ENCODE measurements around the gene SEPTIN12.

DNA sequence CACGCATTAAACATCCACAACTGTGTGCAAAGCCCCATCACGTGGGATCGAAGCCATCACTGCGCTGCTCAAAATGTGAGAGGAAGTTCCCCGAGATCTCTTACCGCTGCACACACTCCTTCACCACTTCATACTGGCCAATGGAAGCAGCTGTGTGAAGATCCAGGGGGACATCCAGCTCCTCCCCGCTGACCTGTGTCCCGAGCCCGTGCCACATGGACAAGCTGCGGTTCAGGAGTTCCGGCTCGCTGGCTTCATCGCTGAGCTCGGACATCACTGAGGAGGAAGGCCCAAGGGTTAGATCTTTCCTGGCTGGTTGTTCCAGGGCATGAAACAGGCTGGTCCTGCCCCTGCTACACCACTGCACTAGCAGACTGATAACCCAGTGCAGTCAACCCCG is 58.3 kb downstream of the SEPTIN12 start:
- TF ChIP-seq, protein P1, sequence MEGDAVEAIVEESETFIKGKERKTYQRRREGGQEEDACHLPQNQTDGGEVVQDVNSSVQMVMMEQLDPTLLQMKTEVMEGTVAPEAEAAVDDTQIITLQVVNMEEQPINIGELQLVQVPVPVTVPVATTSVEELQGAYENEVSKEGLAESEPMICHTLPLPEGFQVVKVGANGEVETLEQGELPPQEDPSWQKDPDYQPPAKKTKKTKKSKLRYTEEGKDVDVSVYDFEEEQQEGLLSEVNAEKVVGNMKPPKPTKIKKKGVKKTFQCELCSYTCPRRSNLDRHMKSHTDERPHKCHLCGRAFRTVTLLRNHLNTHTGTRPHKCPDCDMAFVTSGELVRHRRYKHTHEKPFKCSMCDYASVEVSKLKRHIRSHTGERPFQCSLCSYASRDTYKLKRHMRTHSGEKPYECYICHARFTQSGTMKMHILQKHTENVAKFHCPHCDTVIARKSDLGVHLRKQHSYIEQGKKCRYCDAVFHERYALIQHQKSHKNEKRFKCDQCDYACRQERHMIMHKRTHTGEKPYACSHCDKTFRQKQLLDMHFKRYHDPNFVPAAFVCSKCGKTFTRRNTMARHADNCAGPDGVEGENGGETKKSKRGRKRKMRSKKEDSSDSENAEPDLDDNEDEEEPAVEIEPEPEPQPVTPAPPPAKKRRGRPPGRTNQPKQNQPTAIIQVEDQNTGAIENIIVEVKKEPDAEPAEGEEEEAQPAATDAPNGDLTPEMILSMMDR (IDR thresholded peaks at IDR 0.05) = no peak
- TF ChIP-seq POLR2A (IDR thresholded peaks at IDR 0.05) (no peak), POLR2AphosphoS5 (IDR thresholded peaks at IDR 0.05) (no peak)
